Measurements from ENCODE around the gene JAKMIP1. TPM values are rescaled to one million over a fixed set of nuclear protein-coding genes. Genes with fewer than 3 reads are reported as not detected.

Gene JAKMIP1
- total RNA-seq, 2 experiments from 2014 or later: 2.0 to 2.1 TPM

- intact Hi-C loops (cut with DNase I, micrococcal nuclease): no loop called here
- TF ChIP-seq CTCF (IDR thresholded peaks at IDR 0.05): no peak
- Histone ChIP-seq H3K4me3 (ENCODE audit: low read length) (no peak overlapping the region), H3K36me3 (ENCODE audit: insufficient read depth, low read length) (no peaks in the 10 kb centered on the region), H3K9me3 (ENCODE audit: control insufficient read depth in 1 of 2, insufficient read depth in 1 of 2, low read length in 2 of 2) (peaks cover 10 to 23% of the 10 kb centered on the region in 2 experiments), H3K27me3 (ENCODE audit: control insufficient read depth in 1 of 2, insufficient read depth in 2 of 2, low read length in 2 of 2) (peaks cover 15 to 21% of the 10 kb centered on the region in 2 experiments), H3K27ac (ENCODE audit: low read depth in 1 of 2, low read length in 2 of 2) (no peak overlapping the region), H3K4me1 (ENCODE audit: insufficient read depth, low read length) (peaks cover 4% of the 10 kb centered on the region)
- Mint-ChIP-seq H3K27me3 (peaks cover 40% of the 10 kb centered on the region), H3K27ac (no peak overlapping the region), H3K4me3 (no peak overlapping the region), H3K4me1 (ENCODE audit: low read depth) (no peaks in the 10 kb centered on the region), H3K9me3 (no peaks in the 10 kb centered on the region), H3K36me3 (ENCODE audit: low read depth) (no peaks in the 10 kb centered on the region)
- CTCF ChIA-PET: no interaction called here
- POLR2A ChIA-PET: no interaction called here
- DNase-seq (peak in 1 of 14 experiments; percentile 10), ATAC-seq (ENCODE audit: poor library complexity) (no peak)
Measured at GRCh38 chr4:6239968-6240367, 39.6 kb upstream of the JAKMIP1 start.

GRCh38 chr4:6239486-6239885, 39.1 kb upstream of the JAKMIP1 start:
- Mint-ChIP-seq H3K9me3 (no peaks in the 10 kb centered on the region), H3K27ac (no peak overlapping the region)
- CTCF ChIA-PET: no interaction called here

GRCh38 chr4:6236816-6237390, 36.6 kb upstream of the JAKMIP1 start:
- CTCF ChIA-PET: no interaction called here
- POLR2A ChIA-PET: no interaction called here
- H3K9me3 ChIP-seq (ENCODE audit: control insufficient read depth in 1 of 2, insufficient read depth in 1 of 2, low read length in 2 of 2): peaks cover 0 to 8% of the 10 kb centered on the region in 2 experiments
- Mint-ChIP-seq H3K36me3 (ENCODE audit: low read depth) (no peaks in the 10 kb centered on the region), H3K27ac (no peak overlapping the region), H3K4me1 (ENCODE audit: low read depth) (no peaks in the 10 kb centered on the region), H3K27me3 (peaks cover 12% of the 10 kb centered on the region), H3K9me3 (no peaks in the 10 kb centered on the region), H3K4me3 (no peak overlapping the region)
- no peaks in the 10 kb centered on the region for H3K27me3 ChIP-seq (ENCODE audit: control insufficient read depth in 1 of 2, insufficient read depth in 2 of 2, low read length in 2 of 2)
- ATAC-seq (ENCODE audit: poor library complexity) (no peak), DNase-seq (peak in 1 of 14 experiments; percentile 17)
- H3K4me3 ChIP-seq (ENCODE audit: low read length): no peak overlapping the region
- no peak overlapping the region for H3K27ac ChIP-seq (ENCODE audit: low read depth in 1 of 2, low read length in 2 of 2)
- TF ChIP-seq CTCF (IDR thresholded peaks at IDR 0.05): no peak
- H3K4me1 ChIP-seq (ENCODE audit: insufficient read depth, low read length): no peaks in the 10 kb centered on the region
- no peaks in the 10 kb centered on the region for H3K36me3 ChIP-seq (ENCODE audit: insufficient read depth, low read length)
- intact Hi-C loops (cut with DNase I, micrococcal nuclease): no loop called here

More at GRCh38 chr4:6239486-6239885, 39.1 kb upstream of the JAKMIP1 start:
- Mint-ChIP-seq H3K36me3 (ENCODE audit: low read depth) (no peaks in the 10 kb centered on the region), H3K4me1 (ENCODE audit: low read depth) (no peaks in the 10 kb centered on the region), H3K4me3 (no peak overlapping the region), H3K27me3 (peaks cover 35% of the 10 kb centered on the region)
- intact Hi-C loops (cut with DNase I, micrococcal nuclease): no loop called here
- peaks cover 10 to 22% of the 10 kb centered on the region in 2 experiments for H3K9me3 ChIP-seq (ENCODE audit: control insufficient read depth in 1 of 2, insufficient read depth in 1 of 2, low read length in 2 of 2)
- no peak for ATAC-seq (ENCODE audit: poor library complexity)
- peak in 1 of 14 experiments; percentile 12 for DNase-seq
- H3K27ac ChIP-seq (ENCODE audit: low read depth in 1 of 2, low read length in 2 of 2): no peak overlapping the region
- no peaks in the 10 kb centered on the region for H3K36me3 ChIP-seq (ENCODE audit: insufficient read depth, low read length)
- H3K4me3 ChIP-seq (ENCODE audit: low read length): no peak overlapping the region
- H3K4me1 ChIP-seq (ENCODE audit: insufficient read depth, low read length): no peaks in the 10 kb centered on the region
- H3K27me3 ChIP-seq (ENCODE audit: control insufficient read depth in 1 of 2, insufficient read depth in 2 of 2, low read length in 2 of 2): peaks cover 10 to 17% of the 10 kb centered on the region in 2 experiments
- no peak for TF ChIP-seq CTCF (IDR thresholded peaks at IDR 0.05)
- POLR2A ChIA-PET: no interaction called here
